OCI-LY3 (cell line): ENCODE measurements around the gene ARID5B.

ENCODE experiments used
- CTCF ChIP-seq: fragments of 200-600, 300-600 bp; sonication (generic); IDR thresholded peaks from 2 replicates; pipeline ENCODE4 v1.5.1; 2014; ENCODE audit warnings: antibody characterized with exemption, low read length, low read depth
- EZH2phosphoT487 ChIP-seq: fragments of 200-600 bp; shearing (Covaris generic); IDR thresholded peaks from 2 replicates; pipeline ENCODE4 v1.6.1; 2018; ENCODE audit warnings: antibody characterized with exemption, mixed run types, low read depth

GRCh38 chr10:62004042-62004441 is 102.5 kb downstream of the ARID5B start:
- TF ChIP-seq CTCF, result no peak
- no peak for TF ChIP-seq EZH2phosphoT487
